Lung (tissue), 12 donors: Measurements from ENCODE around the gene AGAP1. TPM values are rescaled to one million over a fixed set of nuclear protein-coding genes. Genes with fewer than 3 reads are reported as not detected.

Experiments
- ATAC-seq: fragments of 200-7000 bp; cut with Tn5 transposase; one replicate; pipeline ENCODE4 v1.9.1; 2020; ENCODE audit warnings: moderate number of reproducible peaks; ENCODE audit not compliant: insufficient read depth, low FRiP score
- DNase-seq, 3 donors: peaks; one replicate each; pipeline ENCODE4 v3.0.0-alpha.2; 2013 to 2017
- H3K27ac ChIP-seq, 2 donors: one replicate each; pipeline ENCODE4 v1.5.1; 2013; ENCODE audit warnings: mild to moderate bottlenecking in 2 of 2, moderate library complexity in 2 of 2, control low read depth in 1 of 2, inconsistent platforms in 1 of 2, low read depth in 1 of 2, low read length in 1 of 2
- H3K27me3 ChIP-seq, 3 donors: one replicate each; pipeline ENCODE4 v1.5.1; 2013; ENCODE audit warnings: low read length in 2 of 3; ENCODE audit not compliant: control insufficient read depth in 3 of 3, insufficient read depth in 3 of 3
- H3K36me3 ChIP-seq, 4 donors: one replicate each; pipeline ENCODE4 v1.5.1; 2013; ENCODE audit warnings: low read length in 4 of 4, mild to moderate bottlenecking in 1 of 4, moderate library complexity in 1 of 4; ENCODE audit not compliant: control insufficient read depth in 4 of 4, insufficient read depth in 4 of 4
- H3K4me1 ChIP-seq, 5 donors: one replicate each; pipeline ENCODE4 v1.5.1; 2013; ENCODE audit warnings: low read length in 5 of 5, mild to moderate bottlenecking in 2 of 5, moderate library complexity in 1 of 5; ENCODE audit not compliant: control insufficient read depth in 5 of 5, insufficient read depth in 5 of 5
- H3K4me3 ChIP-seq: one replicate; pipeline ENCODE4 v1.5.1; 2013; ENCODE audit warnings: mild to moderate bottlenecking, control low read depth, moderate library complexity
- H3K9ac ChIP-seq, 2 donors: one replicate each; pipeline ENCODE4 v1.5.1; 2013; ENCODE audit warnings: low read length in 2 of 2, control low read depth in 1 of 2; ENCODE audit not compliant: insufficient read depth in 1 of 2
- H3K9me3 ChIP-seq, 4 donors: one replicate each; pipeline ENCODE4 v1.5.1; 2013; ENCODE audit warnings: low read length in 3 of 4, mild to moderate bottlenecking in 1 of 4, moderate library complexity in 1 of 4; ENCODE audit not compliant: control insufficient read depth in 4 of 4, insufficient read depth in 3 of 4
- CTCF ChIP-seq: IDR thresholded peaks from 2 replicates; pipeline ENCODE4 v1.5.1; 2012; ENCODE audit warnings: mild to moderate bottlenecking; ENCODE audit errors: control extremely low read depth, extremely low read depth
- WGBS, 2 donors: extraction: QIAGEN DNeasy Blood & Tissue Kit; methylation state at CpG; one replicate each; pipeline ENCODE4 v1.1.7; 2013; 5-methylcytosine and 5-hydroxymethylcytosine counted together
- polyA plus RNA-seq, 2 donors: library from polyadenylated mRNA; stranded (reverse); fragments of 200-250 nt; gene quantifications; one replicate each; pipeline ENCODE4 v1.2.1, GENCODE V29; 2013
- total RNA-seq, 2 donors: library from RNA; depleted of rRNA in 1 of 2; stranded (reverse); fragments of >200 nt in 1 of 2; gene quantifications; one replicate each; pipeline ENCODE4 v1.2.1, GENCODE V29; 2014 to 2021
- donor health status: control.
- donor health status: control.
- donor health status: Bipolar disorder and iron deficiency.
- donor health status: healthy.
- donor health status: DM: yes; HTN: yes; CAD: no.

AGAP1 gene
- total and polyA plus RNA-seq, 4 donors: 6.6 to 39.4 (median 20.2) TPM

GRCh38 chr2:235552671-235553070, 58.8 kb downstream of the AGAP1 start:
- Histone ChIP-seq H3K27me3 (no peaks in the 10 kb centered on the region), H3K9ac (no peak overlapping the region), H3K4me3 (no peak overlapping the region), H3K4me1 (peaks cover 0 to 27% (median 19%) of the 10 kb centered on the region in 5 donors), H3K27ac (peak overlapping the region in 1 of 2 donors; percentile 37), H3K36me3 (no peaks in the 10 kb centered on the region), H3K9me3 (no peaks in the 10 kb centered on the region)
- no peak for ATAC-seq
- WGBS, 2 donors: 82 to 83% methylated on average over 3 of the region's 3 CpGs
- TF ChIP-seq CTCF: no peak
- DNase-seq: no peak

GRCh38 chr2:235553291-235553690, 59.4 kb downstream of the AGAP1 start:
- 57 to 68% methylated on average over 6 of the region's 6 CpGs for WGBS, 2 donors
- DNase-seq: no peak
- no peak for ATAC-seq
- Histone ChIP-seq H3K9ac (no peak overlapping the region), H3K4me3 (no peak overlapping the region), H3K27ac (no peak overlapping the region), H3K9me3 (no peaks in the 10 kb centered on the region), H3K36me3 (no peaks in the 10 kb centered on the region), H3K4me1 (peaks cover 0 to 31% (median 19%) of the 10 kb centered on the region in 5 donors), H3K27me3 (no peaks in the 10 kb centered on the region)
- TF ChIP-seq CTCF: no peak

GRCh38 chr2:235553696-235554100, 59.9 kb downstream of the AGAP1 start:
- WGBS, 2 donors: 44 to 61% methylated on average over 13 of the region's 13 CpGs
- TF ChIP-seq CTCF: no peak
- Histone ChIP-seq H3K9ac (no peak overlapping the region), H3K27ac (no peak overlapping the region), H3K36me3 (no peaks in the 10 kb centered on the region), H3K4me3 (no peak overlapping the region), H3K27me3 (no peaks in the 10 kb centered on the region), H3K9me3 (no peaks in the 10 kb centered on the region), H3K4me1 (peaks cover 0 to 33% (median 19%) of the 10 kb centered on the region in 5 donors)
- ATAC-seq: peak; percentile 9
- DNase-seq: peak; percentile 30 to 69 (median 53)

- H3K36me3 ChIP-seq: no peaks in the 10 kb centered on the region
- H3K9me3 ChIP-seq: no peaks in the 10 kb centered on the region
- H3K27ac ChIP-seq: no peak overlapping the region
- TF ChIP-seq CTCF: no peak
- DNase-seq: no peak
- no peak for ATAC-seq
- no peak overlapping the region for H3K9ac ChIP-seq
- no peaks in the 10 kb centered on the region for H3K27me3 ChIP-seq
- H3K4me1 ChIP-seq: peaks cover 0 to 33% (median 19%) of the 10 kb centered on the region in 5 donors
- 89 to 91% methylated on average over 6 of the region's 6 CpGs for WGBS, 2 donors
- no peak overlapping the region for H3K4me3 ChIP-seq
Measured at GRCh38 chr2:235554385-235554784, 60.5 kb downstream of the AGAP1 start.
